Neutrophil (primary cell): Measurements from ENCODE around the gene PER3.

ENCODE experiments used
- H3K27ac ChIP-seq: fragments of 200-600 bp; sonication (generic); 2 replicates; pipeline ENCODE4 v1.5.1; 2016; ENCODE audit warnings: mild to moderate bottlenecking, moderate library complexity
- H3K27me3 ChIP-seq: fragments of 200-600 bp; sonication (generic); 2 replicates; pipeline ENCODE4 v1.6.0; 2016; ENCODE audit warnings: mild to moderate bottlenecking
- H3K36me3 ChIP-seq: fragments of 200-600 bp; sonication (generic); 2 replicates; pipeline ENCODE4 v1.5.1; 2017
- H3K4me1 ChIP-seq, 2 experiments: fragments of 200-600 bp in 1 of 2; sonication (generic) in 1 of 2; 1 replicate in 1 of 2; 2 replicates in 1 of 2; pipeline versions ENCODE4 v1.5.1 to v1.6.1; 2013 to 2016; ENCODE audit warnings: low read depth in 1 of 2, low read length in 1 of 2, mild to moderate bottlenecking in 1 of 2, moderate library complexity in 1 of 2; ENCODE audit not compliant: control insufficient read depth in 1 of 2, insufficient read depth in 1 of 2
- H3K4me3 ChIP-seq, 2 experiments: fragments of 200-600 bp in 1 of 2; sonication (generic) in 1 of 2; 1 replicate in 1 of 2; 2 replicates in 1 of 2; pipeline ENCODE4 v1.5.1; 2013 to 2016; ENCODE audit warnings: low read depth in 1 of 2, low read length in 1 of 2, mild to moderate bottlenecking in 1 of 2, moderate library complexity in 1 of 2
- H3K9me3 ChIP-seq: fragments of 200-600 bp; sonication (generic); 2 replicates; pipeline ENCODE4 v1.5.1; 2016
- TF ChIP-seq, protein P1 (sequence below): fragments of 200-600 bp; sonication (generic); IDR thresholded peaks from 2 replicates; pipeline ENCODE4 v1.5.1; 2016; ENCODE audit warnings: antibody characterized with exemption

Gene PER3

GRCh38 chr1:7856345-7856744 lies 72.3 kb downstream of the PER3 start:
- H3K9me3 ChIP-seq, result no peaks in the 10 kb centered on the region
- peaks cover 5% of the 10 kb centered on the region for H3K27me3 ChIP-seq
- H3K36me3 ChIP-seq, result no peaks in the 10 kb centered on the region
- no peak overlapping the region for H3K27ac ChIP-seq
- TF ChIP-seq, protein P1, sequence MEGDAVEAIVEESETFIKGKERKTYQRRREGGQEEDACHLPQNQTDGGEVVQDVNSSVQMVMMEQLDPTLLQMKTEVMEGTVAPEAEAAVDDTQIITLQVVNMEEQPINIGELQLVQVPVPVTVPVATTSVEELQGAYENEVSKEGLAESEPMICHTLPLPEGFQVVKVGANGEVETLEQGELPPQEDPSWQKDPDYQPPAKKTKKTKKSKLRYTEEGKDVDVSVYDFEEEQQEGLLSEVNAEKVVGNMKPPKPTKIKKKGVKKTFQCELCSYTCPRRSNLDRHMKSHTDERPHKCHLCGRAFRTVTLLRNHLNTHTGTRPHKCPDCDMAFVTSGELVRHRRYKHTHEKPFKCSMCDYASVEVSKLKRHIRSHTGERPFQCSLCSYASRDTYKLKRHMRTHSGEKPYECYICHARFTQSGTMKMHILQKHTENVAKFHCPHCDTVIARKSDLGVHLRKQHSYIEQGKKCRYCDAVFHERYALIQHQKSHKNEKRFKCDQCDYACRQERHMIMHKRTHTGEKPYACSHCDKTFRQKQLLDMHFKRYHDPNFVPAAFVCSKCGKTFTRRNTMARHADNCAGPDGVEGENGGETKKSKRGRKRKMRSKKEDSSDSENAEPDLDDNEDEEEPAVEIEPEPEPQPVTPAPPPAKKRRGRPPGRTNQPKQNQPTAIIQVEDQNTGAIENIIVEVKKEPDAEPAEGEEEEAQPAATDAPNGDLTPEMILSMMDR, result no peak
- H3K4me3 ChIP-seq, result no peak overlapping the region
- no peaks in the 10 kb centered on the region for H3K4me1 ChIP-seq

GRCh38 chr1:7857000-7857399 lies 72.9 kb downstream of the PER3 start:
- Histone ChIP-seq H3K4me1 (no peaks in the 10 kb centered on the region), H3K27me3 (no peaks in the 10 kb centered on the region), H3K9me3 (no peaks in the 10 kb centered on the region), H3K27ac (no peak overlapping the region), H3K4me3 (no peak overlapping the region), H3K36me3 (no peaks in the 10 kb centered on the region)
- TF ChIP-seq, protein P1, result no peak

DNA sequence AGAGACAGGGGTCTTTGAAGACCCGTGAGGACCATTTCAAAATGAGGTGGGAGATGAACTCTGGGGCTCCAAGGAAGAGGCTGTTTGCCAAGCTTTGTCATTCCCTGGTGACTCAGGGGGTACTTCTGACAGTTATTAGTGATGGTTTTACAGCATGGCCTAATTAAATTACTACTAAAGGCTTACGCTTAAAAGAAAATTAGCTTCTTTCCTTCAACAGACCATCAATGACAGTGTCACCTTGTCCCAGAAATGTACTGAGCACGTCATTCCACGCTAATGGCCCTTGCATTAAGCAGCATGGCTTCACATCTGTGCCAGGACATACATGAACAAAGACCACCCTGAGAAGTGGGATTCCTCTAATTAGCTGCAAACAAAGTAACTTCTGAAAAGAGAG lies 73.9 kb downstream of the PER3 start:
- TF ChIP-seq, protein P1, result no peak
- no peaks in the 10 kb centered on the region for H3K27me3 ChIP-seq
- no peaks in the 10 kb centered on the region for H3K36me3 ChIP-seq
- no peaks in the 10 kb centered on the region for H3K9me3 ChIP-seq
- no peak overlapping the region for H3K4me3 ChIP-seq
- no peak overlapping the region for H3K27ac ChIP-seq
- H3K4me1 ChIP-seq, result no peaks in the 10 kb centered on the region

- no peak overlapping the region for H3K27ac ChIP-seq
- TF ChIP-seq, protein P1, result no peak
- H3K4me3 ChIP-seq, result no peak overlapping the region
- no peaks in the 10 kb centered on the region for H3K9me3 ChIP-seq
- no peaks in the 10 kb centered on the region for H3K36me3 ChIP-seq
- H3K27me3 ChIP-seq, result no peaks in the 10 kb centered on the region
- no peaks in the 10 kb centered on the region for H3K4me1 ChIP-seq
Observed at GRCh38 chr1:7859406-7859805, 75.3 kb downstream of the PER3 start.

- Histone ChIP-seq H3K9me3 (no peaks in the 10 kb centered on the region), H3K27ac (no peak overlapping the region), H3K27me3 (no peaks in the 10 kb centered on the region), H3K36me3 (no peaks in the 10 kb centered on the region), H3K4me3 (no peak overlapping the region), H3K4me1 (no peaks in the 10 kb centered on the region)
- TF ChIP-seq, protein P1, result no peak
Observed at GRCh38 chr1:7860130-7860529, 76.0 kb downstream of the PER3 start.

GRCh38 chr1:7861452-7861851 lies 77.4 kb downstream of the PER3 start:
- TF ChIP-seq, protein P1, result no peak
- no peaks in the 10 kb centered on the region for H3K9me3 ChIP-seq
- H3K36me3 ChIP-seq, result no peaks in the 10 kb centered on the region
- H3K27ac ChIP-seq, result no peak overlapping the region
- H3K4me1 ChIP-seq, result no peaks in the 10 kb centered on the region
- H3K4me3 ChIP-seq, result no peak overlapping the region
- H3K27me3 ChIP-seq, result no peaks in the 10 kb centered on the region
